K562 (cell line): Measurements from ENCODE around the gene RHBDL3. TPM values are rescaled to one million over a fixed set of nuclear protein-coding genes. Genes with fewer than 3 reads are reported as not detected.

Experiments
- ATAC-seq: fragments of 200-7000 bp; cut with Tn5 transposase; 3 replicates; pipeline ENCODE4 v1.9.1; 2020; ENCODE audit warnings: moderate library complexity
- BruUV-seq: library from RNA; stranded (reverse); fragments of 400-500 nt; replicated peaks from 2 replicates; lab custom pipeline; 2021; lab: Mats Ljungman, UMichigan
- CTCF ChIA-PET: fragments of 300-600 bp; formaldehyde crosslinking; extraction: SDS; loops from one replicate; lab custom pipeline; 2021; ENCODE audit warnings: low intra/inter-chr PET ratio; lab: Yijun Ruan, JAX
- POLR2A ChIA-PET: fragments of 300-600, 350-650 bp; sonication (Branson Sonifier 250); formaldehyde crosslinking; extraction: SDS; loops from one replicate; lab custom pipeline; 2021; ENCODE audit warnings: antibody characterized with exemption, inconsistent platforms; lab: Yijun Ruan, JAX
- DNase-seq, 4 experiments: peaks; one replicate each; pipeline versions ENCODE4 v3.0.0 to v3.0.0-alpha.2; 2011 to 2018; ENCODE audit warnings: low spot score in 3 of 4, mixed read lengths in 3 of 4; ENCODE audit errors: extremely low read depth in 1 of 4
- FAIRE-seq: peaks from 2 replicates; lab custom pipeline; 2011; peaks lifted over from hg19 to GRCh38; lab: Jason Lieb, UNC
- H2AFZ ChIP-seq: 2 replicates; pipeline ENCODE4 v1.6.0; 2011; ENCODE audit warnings: low read depth, low read length, control low read depth, inconsistent platforms
- H3K27ac ChIP-seq: fragments of 200-600 bp; 3 replicates; pipeline ENCODE4 v1.8.0; 2011; ENCODE audit warnings: low read depth, mild to moderate bottlenecking, control low read depth, inconsistent platforms, low read length, moderate library complexity, mixed read lengths; ENCODE audit errors: extremely low read depth
- H3K27me3 ChIP-seq, 2 experiments: fragments of 300-600 bp in 1 of 2; 2 replicates in 1 of 2; 3 replicates in 1 of 2; pipeline versions ENCODE4 v1.6.0 to v1.8.0; 2011; ENCODE audit warnings: inconsistent platforms in 2 of 2, low read length in 2 of 2, mild to moderate bottlenecking in 1 of 2, mixed read lengths in 1 of 2, moderate library complexity in 1 of 2; ENCODE audit not compliant: control insufficient read depth in 2 of 2, insufficient read depth in 2 of 2
- H3K36me3 ChIP-seq: fragments of 300-600 bp; 3 replicates; pipeline ENCODE4 v1.8.0; 2011; ENCODE audit warnings: mild to moderate bottlenecking, low read length, inconsistent platforms; ENCODE audit not compliant: control insufficient read depth, insufficient read depth
- H3K4me1 ChIP-seq, 2 experiments: fragments of 200-600 bp in 1 of 2; replicated peaks in 1 of 2; 2 replicates in 1 of 2; 3 replicates in 1 of 2; pipeline versions ENCODE4 v1.5.1 to v1.8.0; 2011; ENCODE audit warnings: inconsistent platforms in 2 of 2, low read length in 2 of 2, mild to moderate bottlenecking in 1 of 2, mixed read lengths in 1 of 2, moderate library complexity in 1 of 2; ENCODE audit not compliant: control insufficient read depth in 2 of 2, insufficient read depth in 2 of 2
- H3K4me2 ChIP-seq: 2 replicates; pipeline ENCODE4 v1.6.1; 2011; ENCODE audit warnings: low read length, control low read depth, inconsistent platforms, mixed read lengths; ENCODE audit not compliant: insufficient read depth
- H3K4me3 ChIP-seq: fragments of 200-600 bp; sonication (generic), shearing (Covaris generic); 2 replicates; pipeline ENCODE4 v1.5.1; 2016; ENCODE audit warnings: control low read depth, inconsistent platforms
- H3K79me2 ChIP-seq: fragments of 200-600 bp; 3 replicates; pipeline ENCODE4 v1.8.0; 2011; ENCODE audit warnings: low read length, inconsistent platforms; ENCODE audit not compliant: control insufficient read depth, insufficient read depth
- H3K9ac ChIP-seq, 2 experiments: 2 replicates each; pipeline versions ENCODE4 v1.6.0 to v1.6.1; 2011; ENCODE audit warnings: low read depth in 2 of 2, low read length in 2 of 2, control low read depth in 1 of 2, inconsistent platforms in 1 of 2, mild to moderate bottlenecking in 1 of 2, mixed read lengths in 1 of 2; ENCODE audit not compliant: insufficient read depth in 1 of 2
- H3K9me1 ChIP-seq: one replicate; pipeline ENCODE4 v1.6.0; 2011; ENCODE audit warnings: inconsistent platforms, mild to moderate bottlenecking, low read length, moderate library complexity; ENCODE audit not compliant: control insufficient read depth, insufficient read depth
- H3K9me3 ChIP-seq: replicated peaks from 2 replicates; pipeline ENCODE4 v1.5.1; 2011; ENCODE audit warnings: low read depth, low read length, inconsistent platforms; ENCODE audit not compliant: control insufficient read depth, insufficient read depth
- H4K20me1 ChIP-seq: replicated peaks from 2 replicates; pipeline ENCODE4 v1.6.1; 2011; ENCODE audit warnings: low read length, inconsistent platforms, mixed read lengths; ENCODE audit not compliant: control insufficient read depth, insufficient read depth
- POLR2A ChIP-seq: fragments of 450-650 bp; conservative IDR thresholded peaks from 2 replicates; pipeline ENCODE4 v1.6.1; 2016
- POU5F1 ChIP-seq: fragments of 150-350 bp; IDR thresholded peaks from 2 replicates; pipeline ENCODE4 v1.6.1; 2014; ENCODE audit warnings: borderline replicate concordance, low read length, low read depth, mild to moderate bottlenecking; ENCODE audit not compliant: partially characterized antibody
- ZNF146 ChIP-seq: IDR thresholded peaks from one replicate; pipeline ENCODE4 v1.6.1; 2018; ENCODE audit warnings: missing compliant biosample characterization; ENCODE audit not compliant: unreplicated experiment
- ZNF699 ChIP-seq: fragments of 250-450 bp; sonication (Bioruptor Pico); IDR thresholded peaks from 2 replicates; pipeline ENCODE4 v1.8.0; 2021; ENCODE audit warnings: mild to moderate bottlenecking, moderate library complexity; ENCODE audit not compliant: insufficient replicate concordance
- WGBS: fragments of 100-300 bp; shearing (Covaris generic); methylation state at CpG from one replicate; pipeline ENCODE4 v1.1.6; 2016; ENCODE audit warnings: low coverage, mixed read lengths; ENCODE audit not compliant: insufficient coverage; ENCODE audit errors: missing lambda C conversion rate; 5-methylcytosine and 5-hydroxymethylcytosine counted together
- in situ Hi-C: fragments of 300-500 bp; cut with MboI; formaldehyde crosslinking; loops from 4 replicates; pipeline ENCODE4 v1.15.0; 2018; ENCODE audit warnings: inconsistent platforms, mixed read lengths
- intact Hi-C: fragments of 100-400 bp; cut with micrococcal nuclease; formaldehyde crosslinking; loops from 2 replicates; pipeline ENCODE4 v1.14.2; 2022
- polyA plus RNA-seq, 8 experiments: library from polyadenylated mRNA; depleted of rRNA in 4 of 8; stranded (reverse) in 5 of 8; unstranded in 3 of 8; fragments of >200 nt; fragmentation: Nextera tagmentation in 2 of 8; fragmentation: Illumina TruSeq in 1 of 8; extraction: Ambion mirVana in 2 of 8; extraction: Trizol in 1 of 8; gene quantifications; 2 replicates each; pipeline versions ENCODE4 v1.2.1 to v1.2.3, GENCODE V29; 2011 to 2014; ENCODE audit warnings: inconsistent platforms in 1 of 8, missing spikeins in 1 of 8
- total RNA-seq, 7 experiments: library from RNA; depleted of rRNA in 6 of 7; stranded (reverse); fragments of >200 nt in 6 of 7; fragmentation: Illumina TruSeq in 2 of 7; extraction: Trizol in 2 of 7; gene quantifications; 2 replicates each; pipeline versions ENCODE4 v1.2.1 to v1.2.3, GENCODE V29; 2011 to 2021; ENCODE audit warnings: low replicate concordance in 1 of 7
- TF ChIP-seq, protein P1 (sequence below): sonication (generic); formaldehyde crosslinking; IDR thresholded peaks from 2 replicates; pipeline ENCODE4 v1.8.1; 2023; ENCODE audit warnings: mild to moderate bottlenecking, missing genetic modification reagents

The RHBDL3 gene
- total and polyA plus RNA-seq, 9 of the 15 experiments (the other 6 are each of a cell fraction or from before 2014, with no cell fraction given) = 0.06 to 0.31 (median 0.09) TPM; not detected in 4

DNA sequence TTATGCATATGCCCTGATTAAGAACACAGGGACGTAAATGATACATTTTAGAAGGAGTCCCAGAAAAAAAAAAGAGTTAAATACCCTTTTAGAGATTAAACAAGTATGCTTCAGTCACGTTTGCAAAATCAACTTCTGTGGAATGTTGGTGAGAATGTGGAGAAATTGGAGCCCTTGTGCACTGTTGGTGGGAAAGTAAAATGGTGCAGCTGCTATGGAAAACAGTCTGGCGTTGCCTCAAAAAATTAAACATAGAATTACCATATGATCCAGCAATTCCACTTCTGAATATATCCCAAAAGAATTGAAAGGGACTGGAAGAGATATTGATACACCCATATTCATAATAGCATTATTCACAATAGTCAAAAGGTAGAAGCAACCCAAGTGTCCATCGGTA, 26.5 kb downstream of the RHBDL3 start:
- CTCF ChIA-PET = no interaction called here
- WGBS = 28% methylated on average over 4 of the region's 4 CpGs
- ATAC-seq (no peak), DNase-seq (no peak), FAIRE-seq (no peak)
- no peaks in the 10 kb centered on the region for H3K36me3 ChIP-seq
- H3K27ac ChIP-seq = no peak overlapping the region
- no peak overlapping the region for H2AFZ ChIP-seq
- intact Hi-C loops (no loop called here), in situ Hi-C loops (no loop called here)
- peaks cover 6 to 14% of the 10 kb centered on the region in 2 experiments for H3K4me1 ChIP-seq
- BruUV-seq = no TSS peak
- H4K20me1 ChIP-seq = no peaks in the 10 kb centered on the region
- TF ChIP-seq ZNF146 (CRISPR knock-in tag) = no peak
- TF ChIP-seq POLR2A = no peak
- TF ChIP-seq, protein P1, sequence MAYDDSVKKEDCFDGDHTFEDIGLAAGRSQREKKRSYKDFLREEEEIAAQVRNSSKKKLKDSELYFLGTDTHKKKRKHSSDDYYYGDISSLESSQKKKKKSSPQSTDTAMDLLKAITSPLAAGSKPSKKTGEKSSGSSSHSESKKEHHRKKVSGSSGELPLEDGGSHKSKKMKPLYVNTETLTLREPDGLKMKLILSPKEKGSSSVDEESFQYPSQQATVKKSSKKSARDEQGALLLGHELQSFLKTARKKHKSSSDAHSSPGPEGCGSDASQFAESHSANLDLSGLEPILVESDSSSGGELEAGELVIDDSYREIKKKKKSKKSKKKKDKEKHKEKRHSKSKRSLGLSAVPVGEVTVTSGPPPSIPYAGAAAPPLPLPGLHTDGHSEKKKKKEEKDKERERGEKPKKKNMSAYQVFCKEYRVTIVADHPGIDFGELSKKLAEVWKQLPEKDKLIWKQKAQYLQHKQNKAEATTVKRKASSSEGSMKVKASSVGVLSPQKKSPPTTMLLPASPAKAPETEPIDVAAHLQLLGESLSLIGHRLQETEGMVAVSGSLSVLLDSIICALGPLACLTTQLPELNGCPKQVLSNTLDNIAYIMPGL = no peak
- TF ChIP-seq ZNF699 (CRISPR knock-in tag) = no peak
- no peak for TF ChIP-seq POU5F1
- H3K9ac ChIP-seq = no peak overlapping the region
- H3K9me3 ChIP-seq = no peaks in the 10 kb centered on the region
- H3K9me1 ChIP-seq = no peaks in the 10 kb centered on the region
- no peaks in the 10 kb centered on the region for H3K79me2 ChIP-seq
- H3K4me2 ChIP-seq = no peak overlapping the region
- no peak overlapping the region for H3K4me3 ChIP-seq
- H3K27me3 ChIP-seq = no peaks in the 10 kb centered on the region
- POLR2A ChIA-PET = no interaction called here
